MCF 10A (cell line): ENCODE measurements around the gene IER2. TPM values are rescaled to one million over a fixed set of nuclear protein-coding genes. Genes with fewer than 3 reads are reported as not detected.
"Not testable (repeated sequence)": the region's sequence is repeated elsewhere in the genome, so short reads cannot be mapped to it uniquely, and the experiment has no call there.

Source experiments
- BruUV-seq: library from RNA; stranded (reverse); fragments of 400-500 nt; replicated peaks from 2 replicates; lab custom pipeline; 2021; lab: Mats Ljungman, UMichigan
- CTCF ChIA-PET: fragments of 300-600 bp; sonication (Branson Sonifier 250); formaldehyde crosslinking; extraction: SDS; loops from one replicate; lab custom pipeline; 2021; ENCODE audit warnings: antibody characterized with exemption, inconsistent platforms; lab: Yijun Ruan, JAX
- POLR2A ChIA-PET: fragments of 300-600, 350-650 bp; sonication (Branson Sonifier 250); formaldehyde crosslinking; extraction: SDS; loops from one replicate; lab custom pipeline; 2020; ENCODE audit warnings: antibody characterized with exemption, inconsistent platforms; lab: Yijun Ruan, JAX
- DNase-seq: peaks from one replicate; pipeline ENCODE4 v3.0.0-alpha.2; 2018; ENCODE audit not compliant: unreplicated experiment
- H3K27ac Mint-ChIP-seq: one replicate; pipeline ENCODE4 v1.8.0; 2022; ENCODE audit warnings: mild to moderate bottlenecking, low read depth, mixed read lengths; ENCODE audit not compliant: unreplicated experiment
- H3K27me3 Mint-ChIP-seq: one replicate; pipeline ENCODE4 v1.8.0; 2022; ENCODE audit warnings: mixed read lengths; ENCODE audit not compliant: insufficient read depth, unreplicated experiment
- H3K36me3 Mint-ChIP-seq: one replicate; pipeline ENCODE4 v1.8.0; 2022; ENCODE audit warnings: mild to moderate bottlenecking, moderate library complexity, mixed read lengths; ENCODE audit not compliant: insufficient read depth, unreplicated experiment
- H3K4me1 Mint-ChIP-seq: one replicate; pipeline ENCODE4 v1.8.0; 2022; ENCODE audit warnings: mixed read lengths; ENCODE audit not compliant: insufficient read depth, unreplicated experiment
- H3K4me3 Mint-ChIP-seq: one replicate; pipeline ENCODE4 v1.8.0; 2022; ENCODE audit warnings: mild to moderate bottlenecking, moderate library complexity, mixed read lengths; ENCODE audit not compliant: unreplicated experiment
- H3K9me3 Mint-ChIP-seq: one replicate; pipeline ENCODE4 v1.8.0; 2022; ENCODE audit warnings: mixed read lengths; ENCODE audit not compliant: unreplicated experiment
- intact Hi-C: fragments of 100-400 bp; cut with micrococcal nuclease; formaldehyde crosslinking; loops from 2 replicates; pipeline ENCODE4 v1.14.1; 2022
- total RNA-seq: library from RNA; stranded (reverse); gene quantifications from 2 replicates; pipeline ENCODE4 v1.2.3, GENCODE V29; 2022
- TF ChIP-seq, protein P1 (sequence below): fragments of 200-600 bp; IDR thresholded peaks from one replicate; pipeline ENCODE4 v1.8.0; 2022; ENCODE audit warnings: antibody characterized with exemption, mild to moderate bottlenecking; ENCODE audit not compliant: unreplicated experiment

The IER2 gene
- total RNA-seq, 1 experiment from 2014 or later, result 92.3 TPM

DNA sequence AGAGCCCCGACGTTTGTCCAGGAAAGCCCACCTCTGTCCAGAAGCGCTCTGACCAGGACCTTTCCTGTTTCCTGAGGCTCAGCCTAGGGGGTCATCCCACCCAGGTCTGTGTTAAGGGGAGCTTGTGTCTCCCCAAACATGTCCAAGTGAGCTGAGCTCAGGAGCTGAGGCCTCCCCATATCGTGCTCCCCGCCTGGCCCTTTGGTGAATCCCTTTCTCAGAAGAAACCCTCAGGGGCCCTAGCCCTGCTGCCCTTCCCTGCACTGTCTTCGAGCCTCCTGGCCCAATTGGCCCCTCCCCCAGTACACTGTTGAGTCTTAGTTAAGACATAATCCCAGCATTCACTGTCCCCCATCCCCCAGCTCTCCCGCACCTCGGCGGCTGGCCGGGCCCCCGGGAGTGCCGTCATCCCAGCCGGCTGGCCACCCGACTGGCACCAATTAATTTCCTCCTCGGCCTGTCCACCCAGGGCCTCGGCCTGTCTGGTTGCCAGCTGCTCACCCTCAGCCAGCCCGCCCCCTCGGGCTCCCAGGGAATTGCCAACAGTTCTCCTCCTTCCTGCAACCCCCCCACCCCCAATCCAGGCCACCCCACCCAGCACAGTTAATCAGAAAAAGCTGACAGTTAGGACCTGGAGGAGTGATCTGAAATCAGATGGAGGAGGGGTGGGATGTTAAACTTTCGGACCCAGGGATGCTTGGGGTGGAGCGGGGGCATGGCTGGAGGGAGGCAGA is 13.6 kb downstream of the IER2 start:
- Mint-ChIP-seq H3K27ac (peak overlapping the region; percentile 85), H3K4me1 (peaks cover 22% of the 10 kb centered on the region), H3K4me3 (peak overlapping the region; percentile 62), H3K36me3 (no peaks in the 10 kb centered on the region), H3K27me3 (no peaks in the 10 kb centered on the region), H3K9me3 (no peaks in the 10 kb centered on the region)
- intact Hi-C loops, result loop anchor here (1.0 to 5.0 kb wide), 2 partner anchors 8 to 1364 kb away; partner anchors contain the start of gene TECR
- peak; percentile 96 for DNase-seq
- TF ChIP-seq, protein P1, sequence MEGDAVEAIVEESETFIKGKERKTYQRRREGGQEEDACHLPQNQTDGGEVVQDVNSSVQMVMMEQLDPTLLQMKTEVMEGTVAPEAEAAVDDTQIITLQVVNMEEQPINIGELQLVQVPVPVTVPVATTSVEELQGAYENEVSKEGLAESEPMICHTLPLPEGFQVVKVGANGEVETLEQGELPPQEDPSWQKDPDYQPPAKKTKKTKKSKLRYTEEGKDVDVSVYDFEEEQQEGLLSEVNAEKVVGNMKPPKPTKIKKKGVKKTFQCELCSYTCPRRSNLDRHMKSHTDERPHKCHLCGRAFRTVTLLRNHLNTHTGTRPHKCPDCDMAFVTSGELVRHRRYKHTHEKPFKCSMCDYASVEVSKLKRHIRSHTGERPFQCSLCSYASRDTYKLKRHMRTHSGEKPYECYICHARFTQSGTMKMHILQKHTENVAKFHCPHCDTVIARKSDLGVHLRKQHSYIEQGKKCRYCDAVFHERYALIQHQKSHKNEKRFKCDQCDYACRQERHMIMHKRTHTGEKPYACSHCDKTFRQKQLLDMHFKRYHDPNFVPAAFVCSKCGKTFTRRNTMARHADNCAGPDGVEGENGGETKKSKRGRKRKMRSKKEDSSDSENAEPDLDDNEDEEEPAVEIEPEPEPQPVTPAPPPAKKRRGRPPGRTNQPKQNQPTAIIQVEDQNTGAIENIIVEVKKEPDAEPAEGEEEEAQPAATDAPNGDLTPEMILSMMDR, result no peak
- CTCF ChIA-PET, result interaction anchor here (0.6 to 1.5 kb wide), 5 partner anchors 11 to 186 kb away, joined by 3 to 5 read pairs (median 3); partner anchors contain the start of genes IER2 and STX10
- no TSS peak for BruUV-seq
- POLR2A ChIA-PET, result interaction anchor here (0.9 to 7.2 kb wide), 12 partner anchors 9 to 1362 kb away, joined by 3 to 101 read pairs (median 4); partner anchors contain the start of genes DNAJB1, GCDH, IER2 and NACC1

DNA sequence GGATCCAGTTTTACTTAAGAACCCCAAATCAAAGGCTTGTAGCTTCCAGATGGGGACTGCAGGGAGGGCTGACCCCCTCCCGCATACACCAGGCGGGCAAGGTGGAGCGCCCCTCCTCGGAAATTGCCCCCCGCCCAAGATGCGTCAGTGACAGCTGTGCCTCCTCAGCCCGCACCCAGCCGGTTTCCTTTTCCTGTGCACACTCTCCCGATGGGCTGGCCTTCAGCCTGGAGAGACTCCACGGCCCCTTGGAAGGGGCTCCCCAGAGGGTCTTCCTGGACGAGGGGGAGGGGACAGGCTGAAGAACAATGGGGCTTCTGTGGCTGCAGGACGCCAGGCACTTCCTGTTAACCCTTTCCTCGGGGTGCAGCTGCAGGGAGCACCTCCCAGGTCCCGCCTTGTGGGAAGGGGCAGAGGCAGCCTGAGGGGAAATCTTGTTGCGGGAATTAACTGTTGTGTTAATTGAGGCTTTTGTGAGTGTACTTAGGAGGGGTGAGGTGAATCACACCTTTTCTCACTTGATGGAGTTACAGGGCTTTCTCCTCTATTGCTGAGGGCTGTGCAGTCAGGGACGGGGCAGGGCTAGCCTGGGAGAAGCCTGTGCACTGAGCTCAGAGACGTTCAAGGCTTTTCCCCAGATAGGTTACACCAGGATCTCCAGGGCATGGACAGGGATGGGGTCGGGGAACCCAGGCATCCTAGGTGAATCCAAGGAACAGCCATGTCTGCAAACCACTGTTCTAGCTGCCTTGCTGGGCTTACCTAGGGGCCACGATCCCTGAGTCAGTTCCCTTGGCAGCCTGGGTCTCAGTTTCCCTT is 14.3 kb downstream of the IER2 start:
- no TSS peak for BruUV-seq
- Mint-ChIP-seq H3K27me3 (no peaks in the 10 kb centered on the region), H3K36me3 (no peaks in the 10 kb centered on the region), H3K4me1 (peaks cover 26% of the 10 kb centered on the region), H3K27ac (peak overlapping the region; percentile 85), H3K9me3 (no peaks in the 10 kb centered on the region), H3K4me3 (peak overlapping the region; percentile 62)
- intact Hi-C loops, result loop anchor here (5.0 kb wide), 2 partner anchors 47 to 1363 kb away; partner anchors contain the start of genes NACC1, TECR and TRMT1
- DNase-seq, result peak; percentile 82
- POLR2A ChIA-PET, result interaction anchor here (0.6 to 7.2 kb wide), 9 partner anchors 10 to 1361 kb away, joined by 3 to 101 read pairs (median 3); partner anchors contain the start of genes IER2, NACC1 and STX10
- CTCF ChIA-PET, result interaction anchor here (0.7 to 1.4 kb wide), 2 partner anchors 143 to 187 kb away, joined by 3 to 4 read pairs; no protein-coding TSS in a partner anchor
- TF ChIP-seq, protein P1, result no peak

DNA sequence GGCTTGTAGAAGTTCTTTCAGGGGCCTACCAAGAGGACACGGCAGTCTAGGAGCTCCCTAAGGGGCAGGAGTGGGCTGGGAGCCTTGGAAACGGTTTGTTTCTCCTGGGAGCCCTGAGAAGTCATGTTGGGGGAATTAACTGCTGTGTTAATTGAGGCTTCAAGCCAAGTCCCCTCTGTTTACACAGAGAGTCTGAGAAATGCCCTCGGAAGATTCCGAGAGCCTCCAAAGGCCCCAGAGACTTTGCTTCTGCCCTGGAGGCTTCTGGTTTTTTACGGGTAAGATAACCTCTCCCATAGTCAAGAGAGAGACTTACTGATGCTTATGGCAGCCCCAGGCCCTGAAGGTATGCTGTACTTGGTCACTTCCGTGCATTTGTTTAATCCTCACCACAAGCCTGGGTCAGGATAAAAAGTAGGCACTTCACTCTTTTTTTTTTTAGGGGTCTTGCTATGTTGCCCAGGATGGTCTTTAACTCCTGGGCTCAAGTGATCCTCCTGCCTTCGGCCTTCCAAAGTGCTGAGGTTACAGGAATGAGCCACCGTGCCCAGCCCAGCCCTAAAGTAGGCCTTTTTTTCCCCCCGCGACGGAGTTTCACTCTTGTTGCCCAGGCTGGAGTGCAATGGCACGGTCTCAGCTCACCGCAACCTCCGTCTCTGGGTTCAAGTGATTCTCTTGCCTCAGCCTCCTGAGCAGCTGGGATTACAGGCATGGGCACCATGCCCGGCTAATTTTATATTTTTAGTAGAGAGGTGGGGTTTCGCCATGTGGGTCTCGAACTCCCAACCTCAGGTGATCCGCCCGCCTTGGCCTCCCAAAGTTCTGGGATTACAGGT is 15.2 kb downstream of the IER2 start:
- Mint-ChIP-seq H3K9me3 (no peaks in the 10 kb centered on the region), H3K4me1 (peaks cover 33% of the 10 kb centered on the region), H3K27ac (peak overlapping the region; percentile 85), H3K27me3 (no peaks in the 10 kb centered on the region), H3K4me3 (peak overlapping the region; percentile 62), H3K36me3 (no peaks in the 10 kb centered on the region)
- peak; percentile 32 for DNase-seq
- ChIA-PET CTCF (interaction anchor here (0.6 to 1.4 kb wide), 3 partner anchors 30 to 187 kb away, joined by 3 to 4 read pairs (median 4); no protein-coding TSS in a partner anchor), POLR2A (interaction anchor here (1.3 to 7.2 kb wide), 5 partner anchors 10 to 188 kb away, joined by 3 to 101 read pairs (median 40); partner anchors contain the start of genes IER2 and STX10)
- BruUV-seq, result no TSS peak
- intact Hi-C loops, result loop anchor here (5.0 kb wide), 1 partner anchor 48 kb away; the partner anchor contains the start of genes NACC1 and TRMT1
- TF ChIP-seq, protein P1, result no peak

DNA sequence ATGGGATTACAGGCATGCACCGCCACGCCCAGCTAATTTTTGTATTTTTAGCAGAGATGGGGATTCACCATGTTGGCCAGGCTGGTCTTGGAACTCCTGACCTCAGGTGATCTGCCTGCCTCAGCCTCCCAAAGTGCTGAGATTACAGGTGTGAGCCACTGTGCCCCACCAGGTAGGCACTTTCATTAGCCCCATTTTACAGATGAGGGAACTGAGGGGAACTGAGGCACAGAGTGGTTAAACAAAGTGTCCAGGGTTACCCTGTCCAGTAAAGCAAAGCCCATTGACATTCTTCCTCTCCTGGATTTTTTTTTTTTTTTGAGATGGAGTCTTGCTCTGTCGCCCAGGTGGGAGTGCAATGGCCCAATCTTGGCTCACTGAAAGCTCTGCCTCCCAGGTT is 15.9 kb downstream of the IER2 start:
- not testable (repeated sequence) for H3K27ac Mint-ChIP-seq, H3K27me3 Mint-ChIP-seq, H3K4me3 Mint-ChIP-seq, BruUV-seq, H3K36me3 Mint-ChIP-seq, DNase-seq, H3K9me3 Mint-ChIP-seq
- POLR2A ChIA-PET, result interaction anchor here (2.7 to 7.2 kb wide), 4 partner anchors 11 to 16 kb away, joined by 21 to 101 read pairs (median 62); partner anchors contain the start of genes IER2 and STX10
- intact Hi-C loops, result loop anchor here (5.0 kb wide), 1 partner anchor 49 kb away; the partner anchor contains the start of genes NACC1 and TRMT1
- CTCF ChIA-PET, result interaction anchor here (0.5 to 0.9 kb wide), 4 partner anchors 30 to 370 kb away, joined by 3 to 4 read pairs (median 3); no protein-coding TSS in a partner anchor
- peaks cover 33% of the 10 kb centered on the region for H3K4me1 Mint-ChIP-seq
